Activated B cell treated with CpG ODN at 0.5 μM for 24 hours (primary cell): Measurements from ENCODE around the gene NUBPL. TPM values are rescaled to one million over a fixed set of nuclear protein-coding genes. Genes with fewer than 3 reads are reported as not detected.

Source experiments
- ATAC-seq: fragments of 200-7000 bp; cut with Tn5 transposase; one replicate; pipeline ENCODE4 v1.10.0; 2021; ENCODE audit warnings: low read depth, mild to moderate bottlenecking, moderate library complexity
- CTCF ChIA-PET: fragments of 350-600 bp; sonication (Branson Sonifier 250); formaldehyde crosslinking; loops from one replicate; lab custom pipeline; 2021; ENCODE audit warnings: antibody characterized with exemption; lab: Charles Lee
- POLR2A ChIA-PET: fragments of 350-600 bp; sonication (Branson Sonifier 250); formaldehyde crosslinking; loops from one replicate; lab custom pipeline; 2021; ENCODE audit warnings: antibody characterized with exemption; lab: Charles Lee
- DNase-seq: peaks from one replicate; pipeline ENCODE4 v3.0.0; 2022
- H3K27ac Mint-ChIP-seq: one replicate; pipeline ENCODE4 v1.8.0; 2020; ENCODE audit warnings: mixed read lengths
- H3K27me3 Mint-ChIP-seq: one replicate; pipeline ENCODE4 v1.8.0; 2021; ENCODE audit warnings: mixed read lengths
- H3K36me3 Mint-ChIP-seq: one replicate; pipeline ENCODE4 v1.8.0; 2021; ENCODE audit warnings: low read depth, mixed read lengths
- H3K4me1 Mint-ChIP-seq: one replicate; pipeline ENCODE4 v1.8.0; 2021; ENCODE audit warnings: mixed read lengths
- H3K4me3 Mint-ChIP-seq: one replicate; pipeline ENCODE4 v1.8.0; 2020; ENCODE audit warnings: mild to moderate bottlenecking, mixed read lengths
- H3K9me3 Mint-ChIP-seq: one replicate; pipeline ENCODE4 v1.8.0; 2020; ENCODE audit warnings: mixed read lengths
- CTCF ChIP-seq: fragments of 200-600 bp; IDR thresholded peaks from one replicate; pipeline ENCODE4 v1.8.0; 2022; ENCODE audit warnings: antibody characterized with exemption, mild to moderate bottlenecking
- intact Hi-C: fragments of 100-400 bp; cut with micrococcal nuclease; formaldehyde crosslinking; loops from one replicate; pipeline ENCODE4 v1.15.1; 2024
- total RNA-seq: library from RNA; stranded (reverse); gene quantifications from 2 replicates; pipeline ENCODE4 v1.2.3, GENCODE V29; 2022

The NUBPL gene
- total RNA-seq, 1 donor from 2014 or later = 11.7 TPM

DNA sequence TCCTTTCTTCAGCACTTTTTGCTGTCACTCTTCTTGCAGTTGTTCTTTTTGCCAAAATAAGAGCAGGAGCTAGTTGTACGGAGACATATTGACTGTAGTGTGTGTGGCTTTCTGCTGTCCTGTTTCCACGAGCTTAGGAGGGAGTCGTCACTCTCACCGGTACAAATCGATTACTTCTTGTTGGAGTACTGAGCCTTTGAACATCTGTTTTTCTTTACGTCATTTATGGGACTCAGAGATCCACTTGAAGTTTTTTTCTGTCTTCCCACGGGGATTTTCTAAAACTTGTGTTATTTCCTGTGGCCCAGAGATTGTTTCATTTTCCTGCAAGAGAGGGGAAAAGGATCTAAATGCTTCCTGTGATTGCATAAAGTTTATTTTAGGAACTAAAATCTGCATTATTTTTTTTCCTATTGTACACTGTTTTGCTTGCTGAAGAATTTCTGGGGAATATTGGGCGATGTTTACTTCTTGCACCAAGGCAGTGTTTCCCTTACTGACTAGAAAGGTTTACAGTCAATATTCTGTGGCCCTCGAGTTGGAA lies 316.1 kb downstream of the NUBPL start:
- Mint-ChIP-seq H3K4me3 (no peak overlapping the region), H3K9me3 (no peaks in the 10 kb centered on the region), H3K27me3 (peaks cover 3% of the 10 kb centered on the region), H3K36me3 (no peaks in the 10 kb centered on the region), H3K4me1 (peaks cover 2% of the 10 kb centered on the region), H3K27ac (no peak overlapping the region)
- intact Hi-C loops = no loop called here
- no peak for DNase-seq
- no peak for ATAC-seq
- POLR2A ChIA-PET = no interaction called here
- CTCF ChIA-PET = no interaction called here
- TF ChIP-seq CTCF = no peak

GRCh38 chr14:31879661-31880348 lies 318.6 kb downstream of the NUBPL start:
- POLR2A ChIA-PET = no interaction called here
- TF ChIP-seq CTCF = no peak
- CTCF ChIA-PET = no interaction called here
- ATAC-seq = no peak
- Mint-ChIP-seq H3K9me3 (no peaks in the 10 kb centered on the region), H3K27me3 (peaks cover 3% of the 10 kb centered on the region), H3K27ac (no peak overlapping the region), H3K4me3 (no peak overlapping the region), H3K36me3 (no peaks in the 10 kb centered on the region), H3K4me1 (peaks cover 2% of the 10 kb centered on the region)
- no peak for DNase-seq
- intact Hi-C loops = no loop called here

DNA sequence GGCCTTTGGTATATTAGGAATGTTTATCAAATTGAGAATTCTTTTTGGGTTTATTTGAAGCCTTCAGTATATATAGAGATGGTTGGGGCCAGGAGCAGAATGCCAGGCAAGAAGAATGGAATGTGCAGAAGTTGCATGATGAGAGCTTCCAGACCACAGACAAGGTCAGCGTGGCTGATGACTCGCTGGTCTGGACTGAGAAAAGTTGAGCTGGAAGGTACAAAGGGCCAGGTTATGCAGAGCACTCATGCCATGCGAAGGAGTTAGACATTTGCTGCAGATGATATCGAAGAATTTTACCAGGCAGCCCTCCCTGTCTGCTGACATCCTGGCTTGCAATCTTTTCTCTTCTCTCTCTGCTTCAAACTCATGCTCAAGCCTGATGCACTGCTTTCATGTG lies 319.7 kb downstream of the NUBPL start:
- intact Hi-C loops = no loop called here
- no peaks in the 10 kb centered on the region for H3K36me3 Mint-ChIP-seq
- peaks cover 2% of the 10 kb centered on the region for H3K9me3 Mint-ChIP-seq
- H3K27ac Mint-ChIP-seq = no peak overlapping the region
- no peak for TF ChIP-seq CTCF
- ATAC-seq = no peak
- ChIA-PET POLR2A (no interaction called here), CTCF (no interaction called here)
- peaks cover 2% of the 10 kb centered on the region for H3K4me1 Mint-ChIP-seq
- no peak for DNase-seq
- H3K4me3 Mint-ChIP-seq = no peak overlapping the region
- H3K27me3 Mint-ChIP-seq = peaks cover 3% of the 10 kb centered on the region

DNA sequence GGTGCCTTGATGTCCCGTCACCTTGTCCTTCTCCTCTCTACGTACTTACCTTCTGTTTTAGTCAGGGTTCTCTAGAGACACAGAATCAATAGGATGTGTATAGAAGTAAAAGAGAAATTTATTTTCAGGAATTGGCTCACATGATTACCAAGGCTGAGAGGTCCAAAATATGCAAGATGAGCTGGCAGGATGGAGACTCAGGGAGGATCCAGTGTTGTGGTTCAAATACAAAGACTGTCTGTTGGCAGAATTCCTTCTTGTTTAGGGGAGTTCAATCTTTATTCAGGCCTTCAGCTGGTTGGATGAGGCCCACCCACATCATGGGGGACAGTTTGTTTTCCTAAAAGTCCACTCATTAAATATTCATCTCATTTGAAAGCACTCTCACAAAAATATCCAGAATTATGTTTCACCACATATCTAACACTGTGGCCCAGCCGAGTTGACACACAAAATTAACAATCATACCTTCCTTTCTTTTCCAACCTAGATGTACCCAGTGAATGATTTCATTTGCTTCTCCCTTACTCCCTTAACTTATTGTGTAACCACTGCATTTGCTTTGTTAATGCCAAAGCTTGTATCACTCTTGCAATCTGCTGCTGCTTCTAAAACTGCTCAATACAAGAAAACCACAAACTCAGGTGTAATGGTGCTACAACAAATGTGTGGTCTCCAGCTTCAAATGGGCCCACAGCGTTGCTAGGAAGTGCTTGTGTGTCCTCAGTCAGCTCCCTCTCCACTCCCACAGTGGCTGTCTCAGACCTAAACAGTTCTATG lies 320.5 kb downstream of the NUBPL start:
- peaks cover 3% of the 10 kb centered on the region for H3K27me3 Mint-ChIP-seq
- no peaks in the 10 kb centered on the region for H3K36me3 Mint-ChIP-seq
- H3K4me1 Mint-ChIP-seq = peaks cover 2% of the 10 kb centered on the region
- no peak for DNase-seq
- no peak overlapping the region for H3K4me3 Mint-ChIP-seq
- ChIA-PET CTCF (no interaction called here), POLR2A (no interaction called here)
- H3K27ac Mint-ChIP-seq = no peak overlapping the region
- intact Hi-C loops = no loop called here
- H3K9me3 Mint-ChIP-seq = peaks cover 2% of the 10 kb centered on the region
- ATAC-seq = no peak
- no peak for TF ChIP-seq CTCF

DNA sequence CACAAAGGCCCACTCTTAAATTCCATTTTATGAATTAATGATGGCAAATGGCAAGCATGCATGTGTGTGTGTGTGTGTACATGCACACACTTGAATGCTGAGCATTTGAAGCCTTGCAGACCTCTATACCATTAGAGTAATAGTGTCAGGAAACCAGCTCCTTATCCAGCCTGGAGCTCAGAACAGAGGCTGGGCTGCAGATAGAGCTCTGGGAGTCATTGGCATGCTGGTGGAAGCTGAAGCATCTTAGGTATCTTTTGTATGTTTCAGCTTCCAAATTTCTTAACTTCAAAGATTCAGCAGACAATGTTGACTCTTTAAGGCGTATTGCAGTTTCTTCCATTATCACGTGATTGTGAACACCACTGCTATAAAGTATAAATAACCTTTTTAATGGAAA lies 323.0 kb downstream of the NUBPL start:
- Mint-ChIP-seq H3K4me1 (peaks cover 8% of the 10 kb centered on the region), H3K9me3 (peaks cover 2% of the 10 kb centered on the region), H3K4me3 (no peak overlapping the region), H3K27me3 (no peaks in the 10 kb centered on the region), H3K27ac (no peak overlapping the region), H3K36me3 (no peaks in the 10 kb centered on the region)
- no peak for TF ChIP-seq CTCF
- ATAC-seq (no peak), DNase-seq (no peak)
- CTCF ChIA-PET = no interaction called here
- intact Hi-C loops = no loop called here
- POLR2A ChIA-PET = no interaction called here
